HG03108 (cell line): ENCODE data around the gene MCC.

Experiments
- ATAC-seq: cut with Tn5 transposase; IDR thresholded peaks from one replicate; pipeline ENCODE4 v1.9.1; 2021; ENCODE audit warnings: moderate library complexity; ENCODE audit not compliant: unreplicated experiment

Gene MCC

GRCh38 chr5:113183694-113184093 lies 304.6 kb downstream of the MCC start:
- ATAC-seq = no peak

GRCh38 chr5:113182658-113183344 lies 305.5 kb downstream of the MCC start:
- no peak for ATAC-seq

- no peak for ATAC-seq
These were observed 306.3 kb downstream of the MCC start for GRCh38 chr5:113181853-113182490.

- no peak for ATAC-seq
These were observed 306.8 kb downstream of the MCC start for GRCh38 chr5:113181409-113181808.

GRCh38 chr5:113179156-113179555 lies 309.1 kb downstream of the MCC start:
- ATAC-seq = no peak

- no peak for ATAC-seq
These were observed 310.0 kb downstream of the MCC start for GRCh38 chr5:113178073-113178779.

GRCh38 chr5:113177225-113177624 lies 311.0 kb downstream of the MCC start:
- no peak for ATAC-seq

- no peak for ATAC-seq
These were observed 311.5 kb downstream of the MCC start for GRCh38 chr5:113176734-113177133.

- no peak for ATAC-seq
These were observed 312.1 kb downstream of the MCC start for GRCh38 chr5:113176196-113176595.

- no peak for ATAC-seq
These were observed 315.9 kb downstream of the MCC start for GRCh38 chr5:113172231-113172826.

GRCh38 chr5:113171520-113171919 lies 316.7 kb downstream of the MCC start:
- ATAC-seq = no peak

GRCh38 chr5:113170707-113171106 lies 317.5 kb downstream of the MCC start:
- no peak for ATAC-seq

- ATAC-seq = no peak
These were observed 318.5 kb downstream of the MCC start for GRCh38 chr5:113169720-113170119.

GRCh38 chr5:113167985-113168384 lies 320.3 kb downstream of the MCC start:
- ATAC-seq = no peak

- no peak for ATAC-seq
These were observed 321.3 kb downstream of the MCC start for GRCh38 chr5:113166852-113167366.

GRCh38 chr5:113166261-113166660 lies 322.0 kb downstream of the MCC start:
- no peak for ATAC-seq

GRCh38 chr5:113164021-113164420 lies 324.2 kb downstream of the MCC start:
- no peak for ATAC-seq

- no peak for ATAC-seq
These were observed 324.9 kb downstream of the MCC start for GRCh38 chr5:113163328-113163727.

GRCh38 chr5:113162770-113163169 lies 325.5 kb downstream of the MCC start:
- no peak for ATAC-seq

- ATAC-seq = no peak
These were observed 326.0 kb downstream of the MCC start for GRCh38 chr5:113162208-113162607.

- no peak for ATAC-seq
These were observed 326.4 kb downstream of the MCC start for GRCh38 chr5:113161806-113162205.
